Left lung (tissue), 10 donors: Measurements from ENCODE around the gene METTL22. TPM values are rescaled to one million over a fixed set of nuclear protein-coding genes. Genes with fewer than 3 reads are reported as not detected.

Source experiments
- ATAC-seq: fragments of 200-7000 bp; cut with Tn5 transposase; one replicate; pipeline ENCODE4 v1.9.1; 2020; ENCODE audit warnings: moderate library complexity
- DNase-seq, 4 donors: peaks; one replicate each; pipeline ENCODE4 v3.0.0-alpha.2; 2013 to 2020
- H3K27ac ChIP-seq, 2 donors: fragments of 200-600 bp; sonication (generic) in 1 of 2; one replicate each; pipeline versions ENCODE4 v1.5.0 to v1.8.0; 2020 to 2021
- H3K27me3 ChIP-seq, 2 donors: fragments of 200-600 bp; sonication (generic) in 1 of 2; one replicate each; pipeline versions ENCODE4 v1.5.0 to v1.8.0; 2020 to 2021
- H3K36me3 ChIP-seq, 2 donors: fragments of 200-600 bp; sonication (generic) in 1 of 2; one replicate each; pipeline versions ENCODE4 v1.5.0 to v1.8.0; 2020 to 2021
- H3K4me1 ChIP-seq, 2 donors: fragments of 200-600 bp; one replicate each; pipeline ENCODE4 v1.8.0; 2021
- H3K4me3 ChIP-seq, 2 donors: fragments of 200-600 bp; sonication (generic) in 1 of 2; one replicate each; pipeline versions ENCODE4 v1.5.0 to v1.8.0; 2020 to 2021; ENCODE audit warnings: mild to moderate bottlenecking in 1 of 2
- H3K9me3 ChIP-seq, 2 donors: fragments of 200-600 bp; sonication (generic) in 1 of 2; one replicate each; pipeline versions ENCODE4 v1.5.0 to v1.8.0; 2020 to 2021
- intact Hi-C, 2 donors: fragments of 100-400 bp; cut with DNase I; formaldehyde crosslinking; loops; one replicate each; pipeline versions ENCODE4 v1.11.2 to v1.14.2; 2022
- polyA plus RNA-seq, 6 donors: library from polyadenylated mRNA; unstranded; fragments of 120-200 nt; gene quantifications; one replicate each; pipeline ENCODE4 v1.2.1, GENCODE V29; 2013; ENCODE audit not compliant: insufficient read length in 6 of 6
- total RNA-seq, 2 donors: library from RNA; stranded (reverse); fragmentation: NEBNext Ultra II Directional; extraction: Animal tissue kit (Norgen Biotek cat#: 25700); gene quantifications; one replicate each; pipeline ENCODE4 v1.2.1, GENCODE V29; 2021
- TF ChIP-seq, protein P1 (sequence below), 2 donors: fragments of 200-600 bp; sonication (generic) in 1 of 2; IDR thresholded peaks; one replicate each; pipeline versions ENCODE4 v1.5.0 to v1.8.0; 2021; ENCODE audit warnings: antibody characterized with exemption in 2 of 2
- donor health status: DM: no; HTN: yes; CAD: no.
- donor health status: DM: no; HTN: no; CAD: no.

METTL22 gene
- total and polyA plus RNA-seq, 8 donors = 25.9 to 43.5 (median 29.4) TPM

DNA sequence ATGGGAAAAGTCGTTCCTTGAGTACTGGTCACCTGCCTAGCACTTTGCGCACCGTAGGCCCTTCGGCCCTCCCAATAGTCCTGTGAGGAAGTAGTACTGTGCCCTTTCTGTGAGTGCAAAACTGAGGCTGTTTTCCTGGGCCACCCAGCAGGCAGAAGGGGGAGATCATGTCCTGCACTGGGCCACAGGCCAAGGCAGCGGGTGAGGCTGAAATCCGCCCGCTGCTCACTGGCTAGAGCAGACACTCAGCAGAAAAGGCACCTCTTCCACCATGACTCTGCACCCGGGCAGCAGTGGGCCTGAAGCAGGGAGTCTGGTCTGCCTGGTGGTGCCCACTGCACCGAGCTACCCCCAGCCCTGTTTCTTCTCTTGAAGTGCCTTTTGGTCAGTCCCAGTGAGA, 20.2 kb downstream of the METTL22 start:
- H3K4me1 ChIP-seq = peaks cover 0 to 15% of the 10 kb centered on the region in 2 donors
- no peaks in the 10 kb centered on the region for H3K27me3 ChIP-seq
- intact Hi-C loops = no loop called here
- no peak overlapping the region for H3K4me3 ChIP-seq
- ATAC-seq = no peak
- peaks cover 0 to 94% of the 10 kb centered on the region in 2 donors for H3K36me3 ChIP-seq
- H3K9me3 ChIP-seq = no peaks in the 10 kb centered on the region
- DNase-seq = no peak
- no peak overlapping the region for H3K27ac ChIP-seq
- TF ChIP-seq, protein P1, sequence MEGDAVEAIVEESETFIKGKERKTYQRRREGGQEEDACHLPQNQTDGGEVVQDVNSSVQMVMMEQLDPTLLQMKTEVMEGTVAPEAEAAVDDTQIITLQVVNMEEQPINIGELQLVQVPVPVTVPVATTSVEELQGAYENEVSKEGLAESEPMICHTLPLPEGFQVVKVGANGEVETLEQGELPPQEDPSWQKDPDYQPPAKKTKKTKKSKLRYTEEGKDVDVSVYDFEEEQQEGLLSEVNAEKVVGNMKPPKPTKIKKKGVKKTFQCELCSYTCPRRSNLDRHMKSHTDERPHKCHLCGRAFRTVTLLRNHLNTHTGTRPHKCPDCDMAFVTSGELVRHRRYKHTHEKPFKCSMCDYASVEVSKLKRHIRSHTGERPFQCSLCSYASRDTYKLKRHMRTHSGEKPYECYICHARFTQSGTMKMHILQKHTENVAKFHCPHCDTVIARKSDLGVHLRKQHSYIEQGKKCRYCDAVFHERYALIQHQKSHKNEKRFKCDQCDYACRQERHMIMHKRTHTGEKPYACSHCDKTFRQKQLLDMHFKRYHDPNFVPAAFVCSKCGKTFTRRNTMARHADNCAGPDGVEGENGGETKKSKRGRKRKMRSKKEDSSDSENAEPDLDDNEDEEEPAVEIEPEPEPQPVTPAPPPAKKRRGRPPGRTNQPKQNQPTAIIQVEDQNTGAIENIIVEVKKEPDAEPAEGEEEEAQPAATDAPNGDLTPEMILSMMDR (IDR thresholded peaks at IDR 0.05) = no peak

DNA sequence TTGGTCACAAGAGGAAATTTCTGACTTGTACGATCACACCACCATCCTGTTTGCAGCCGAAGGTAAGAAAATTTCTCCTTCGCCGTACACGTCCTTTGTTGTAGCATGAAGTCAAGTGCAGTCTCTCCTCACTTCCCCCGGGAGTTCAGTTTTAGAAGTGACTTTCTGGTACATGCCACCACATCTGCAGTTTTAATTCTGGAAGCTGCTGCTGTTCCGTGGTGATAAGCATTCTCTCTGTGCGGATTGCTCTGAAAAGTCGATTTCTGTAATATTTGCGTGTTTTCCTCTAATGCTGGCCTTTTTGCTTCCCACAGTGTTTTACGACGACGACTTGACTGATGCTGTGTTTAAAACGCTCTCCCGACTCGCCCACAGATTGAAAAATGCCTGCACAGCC, 20.6 kb downstream of the METTL22 start:
- peaks cover 0 to 94% of the 10 kb centered on the region in 2 donors for H3K36me3 ChIP-seq
- peaks cover 0 to 15% of the 10 kb centered on the region in 2 donors for H3K4me1 ChIP-seq
- TF ChIP-seq, protein P1 (IDR thresholded peaks at IDR 0.05) = no peak
- DNase-seq = no peak
- H3K9me3 ChIP-seq = no peaks in the 10 kb centered on the region
- H3K27ac ChIP-seq = no peak overlapping the region
- H3K27me3 ChIP-seq = no peaks in the 10 kb centered on the region
- H3K4me3 ChIP-seq = no peak overlapping the region
- intact Hi-C loops = no loop called here
- no peak for ATAC-seq

DNA sequence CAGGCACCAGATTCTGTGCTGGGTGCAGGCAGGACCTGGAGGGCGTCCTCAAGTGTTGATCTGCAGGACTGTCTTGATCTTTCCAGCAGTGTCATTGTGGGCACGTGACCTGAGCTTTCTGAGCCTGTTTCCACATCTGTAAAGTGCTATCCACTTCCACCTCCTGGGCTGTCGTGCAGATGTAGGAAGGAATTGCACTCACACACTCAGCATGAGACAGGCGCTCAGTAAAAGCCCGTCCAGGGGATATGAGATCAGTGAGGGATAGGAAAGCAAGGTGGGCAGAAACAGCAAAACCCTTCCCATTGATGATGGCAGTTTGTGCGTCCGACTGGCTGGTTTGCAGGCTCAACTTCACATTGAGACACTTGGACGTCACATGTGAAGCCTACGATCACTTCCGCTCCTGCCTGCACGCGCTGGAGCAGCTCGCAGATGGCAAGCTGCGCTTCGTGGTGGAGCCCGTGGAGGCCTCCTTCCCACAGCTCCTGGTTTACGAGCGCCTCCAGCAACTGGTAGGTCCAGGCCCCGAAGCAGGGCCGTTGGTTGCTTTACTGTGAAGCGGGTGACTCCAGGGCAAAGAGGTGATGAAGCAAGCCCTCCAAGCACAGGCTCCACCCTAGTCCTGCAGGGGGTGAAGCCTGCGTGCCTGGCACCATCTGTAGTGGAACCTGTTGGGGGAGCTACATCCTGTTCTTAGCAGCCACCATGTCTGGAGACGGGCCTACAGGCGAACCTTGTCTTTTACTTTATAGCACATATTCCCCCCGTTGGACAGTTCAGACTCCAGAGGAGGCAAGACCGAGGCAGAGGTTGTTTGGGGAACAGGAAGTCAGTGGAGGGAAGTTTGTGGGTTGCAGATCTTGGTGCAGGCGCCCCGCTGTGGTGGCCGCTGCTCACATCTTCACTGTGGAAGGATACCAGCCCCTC, 23.0 kb downstream of the METTL22 start:
- Histone ChIP-seq H3K4me1 (peaks cover 0 to 15% of the 10 kb centered on the region in 2 donors), H3K27me3 (no peaks in the 10 kb centered on the region), H3K9me3 (no peaks in the 10 kb centered on the region), H3K4me3 (peak overlapping the region in 1 of 2 donors; percentile 29), H3K27ac (peak overlapping the region; percentile 70 to 92), H3K36me3 (peaks cover 0 to 92% of the 10 kb centered on the region in 2 donors)
- TF ChIP-seq, protein P1 (IDR thresholded peaks at IDR 0.05) = peak in 1 of 2 donors; percentile 16
- intact Hi-C loops = no loop called here
- DNase-seq = peak in 2 of 4 donors; percentile 64 to 91
- ATAC-seq = peak; percentile 85

DNA sequence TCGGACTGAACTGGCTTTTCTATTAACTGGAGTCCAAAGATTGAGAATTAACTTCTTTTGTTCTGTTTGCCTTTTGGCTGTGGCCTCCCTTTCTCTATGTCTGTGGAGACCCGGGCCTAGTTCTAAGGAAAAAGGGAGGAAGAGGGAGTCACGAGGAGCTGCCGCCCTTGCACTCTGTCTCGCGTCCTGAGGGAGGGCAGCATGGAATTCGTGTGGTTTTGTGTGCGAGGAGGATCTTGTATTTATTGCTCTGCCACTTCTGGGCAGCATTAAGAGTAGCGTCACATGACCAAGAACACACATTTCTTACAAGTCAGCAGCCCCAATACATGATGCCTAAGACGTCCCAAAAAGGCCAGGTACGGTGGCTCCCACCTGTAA, 23.6 kb downstream of the METTL22 start:
- ATAC-seq (peak; percentile 13), DNase-seq (no peak)
- TF ChIP-seq, protein P1 (IDR thresholded peaks at IDR 0.05) = no peak
- Histone ChIP-seq H3K27me3 (no peaks in the 10 kb centered on the region), H3K4me1 (peaks cover 0 to 15% of the 10 kb centered on the region in 2 donors), H3K27ac (peak overlapping the region in 1 of 2 donors; percentile 92), H3K4me3 (peak overlapping the region in 1 of 2 donors; percentile 29), H3K36me3 (peaks cover 0 to 85% of the 10 kb centered on the region in 2 donors), H3K9me3 (no peaks in the 10 kb centered on the region)
- intact Hi-C loops = no loop called here

DNA sequence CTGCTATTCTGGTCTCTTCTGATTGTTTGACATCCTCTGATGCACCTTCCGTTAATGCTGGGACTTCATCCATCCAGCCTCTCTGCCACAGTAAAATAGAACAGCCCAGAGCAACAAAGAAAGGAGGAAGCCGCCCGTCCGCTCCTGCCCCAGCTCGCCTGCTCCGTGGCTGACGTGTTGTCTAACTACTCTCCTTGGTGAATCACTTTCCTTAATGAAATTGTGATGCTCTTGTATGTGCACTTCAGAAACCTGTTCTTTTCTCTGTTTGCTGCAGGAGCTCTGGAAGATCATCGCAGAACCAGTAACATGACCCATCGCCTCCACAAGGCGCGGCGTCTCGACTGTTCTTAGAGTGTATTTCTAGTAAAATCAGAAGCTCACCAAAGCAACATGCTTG, 24.3 kb downstream of the METTL22 start:
- ATAC-seq (no peak), DNase-seq (no peak)
- Histone ChIP-seq H3K27me3 (no peaks in the 10 kb centered on the region), H3K27ac (no peak overlapping the region), H3K4me3 (no peak overlapping the region), H3K9me3 (no peaks in the 10 kb centered on the region), H3K36me3 (peaks cover 0 to 83% of the 10 kb centered on the region in 2 donors), H3K4me1 (peaks cover 0 to 15% of the 10 kb centered on the region in 2 donors)
- TF ChIP-seq, protein P1 (IDR thresholded peaks at IDR 0.05) = no peak
- intact Hi-C loops = no loop called here
